Sigmoid colon (tissue), 4 donors: ENCODE data around the gene GDF2.

ENCODE experiments used
- EP300 ChIP-seq, 4 donors: sonication (generic); formaldehyde crosslinking; IDR thresholded peaks; one replicate each; pipeline ENCODE4 v1.6.1; 2017; ENCODE audit warnings: antibody characterized with exemption in 4 of 4
- POLR2A ChIP-seq, 2 donors: fragments of 450-650 bp; IDR thresholded peaks; one replicate each; pipeline ENCODE4 v1.6.1; 2016; ENCODE audit warnings: antibody characterized with exemption in 2 of 2, mild to moderate bottlenecking in 2 of 2, moderate library complexity in 2 of 2
- POLR2AphosphoS5 ChIP-seq, 4 donors: sonication (generic); formaldehyde crosslinking; IDR thresholded peaks; one replicate each; pipeline ENCODE4 v1.6.1; 2017; ENCODE audit warnings: antibody characterized with exemption in 4 of 4
- TF ChIP-seq, protein P1 (sequence below), 4 experiments: fragments of 450-650 bp in 3 of 4; fragments of 200-600 bp in 1 of 4; IDR thresholded peaks; one replicate each; pipeline ENCODE4 v1.5.1; 2016 to 2019; ENCODE audit warnings: antibody characterized with exemption in 4 of 4, mild to moderate bottlenecking in 3 of 4, moderate library complexity in 2 of 4

DNA sequence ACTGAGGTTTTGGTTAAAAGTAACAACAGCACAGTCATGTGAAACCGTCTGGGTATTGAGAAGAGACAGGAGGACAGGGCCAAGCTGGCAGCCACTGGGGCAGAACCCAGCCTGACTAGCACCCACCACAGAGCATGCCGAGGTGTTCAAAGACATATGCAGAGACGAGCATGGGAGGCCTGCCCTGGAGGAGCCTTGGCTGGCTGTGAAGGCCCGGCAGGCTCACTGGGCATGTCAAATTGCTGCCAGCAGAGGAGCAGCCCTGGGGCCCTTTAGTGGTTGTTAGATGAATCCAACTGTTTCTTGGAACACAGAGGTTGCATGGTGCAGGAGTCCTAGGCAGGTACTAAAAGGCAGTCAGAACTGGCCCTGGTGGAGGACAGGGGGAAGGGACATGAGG lies 5.0 kb upstream of the GDF2 start:
- TF ChIP-seq POLR2A (IDR thresholded peaks at IDR 0.05) = no peak
- TF ChIP-seq EP300 (IDR thresholded peaks at IDR 0.05) = no peak
- TF ChIP-seq, protein P1, sequence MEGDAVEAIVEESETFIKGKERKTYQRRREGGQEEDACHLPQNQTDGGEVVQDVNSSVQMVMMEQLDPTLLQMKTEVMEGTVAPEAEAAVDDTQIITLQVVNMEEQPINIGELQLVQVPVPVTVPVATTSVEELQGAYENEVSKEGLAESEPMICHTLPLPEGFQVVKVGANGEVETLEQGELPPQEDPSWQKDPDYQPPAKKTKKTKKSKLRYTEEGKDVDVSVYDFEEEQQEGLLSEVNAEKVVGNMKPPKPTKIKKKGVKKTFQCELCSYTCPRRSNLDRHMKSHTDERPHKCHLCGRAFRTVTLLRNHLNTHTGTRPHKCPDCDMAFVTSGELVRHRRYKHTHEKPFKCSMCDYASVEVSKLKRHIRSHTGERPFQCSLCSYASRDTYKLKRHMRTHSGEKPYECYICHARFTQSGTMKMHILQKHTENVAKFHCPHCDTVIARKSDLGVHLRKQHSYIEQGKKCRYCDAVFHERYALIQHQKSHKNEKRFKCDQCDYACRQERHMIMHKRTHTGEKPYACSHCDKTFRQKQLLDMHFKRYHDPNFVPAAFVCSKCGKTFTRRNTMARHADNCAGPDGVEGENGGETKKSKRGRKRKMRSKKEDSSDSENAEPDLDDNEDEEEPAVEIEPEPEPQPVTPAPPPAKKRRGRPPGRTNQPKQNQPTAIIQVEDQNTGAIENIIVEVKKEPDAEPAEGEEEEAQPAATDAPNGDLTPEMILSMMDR (IDR thresholded peaks at IDR 0.05) = no peak
- TF ChIP-seq POLR2AphosphoS5 (IDR thresholded peaks at IDR 0.05) = no peak
